HG03432 (cell line): Measurements from ENCODE around the gene SPDEF.

ENCODE experiments used
- ATAC-seq: cut with Tn5 transposase; IDR thresholded peaks from one replicate; pipeline ENCODE4 v1.9.1; 2021; ENCODE audit warnings: mild to moderate bottlenecking, moderate library complexity; ENCODE audit not compliant: unreplicated experiment

SPDEF gene

DNA sequence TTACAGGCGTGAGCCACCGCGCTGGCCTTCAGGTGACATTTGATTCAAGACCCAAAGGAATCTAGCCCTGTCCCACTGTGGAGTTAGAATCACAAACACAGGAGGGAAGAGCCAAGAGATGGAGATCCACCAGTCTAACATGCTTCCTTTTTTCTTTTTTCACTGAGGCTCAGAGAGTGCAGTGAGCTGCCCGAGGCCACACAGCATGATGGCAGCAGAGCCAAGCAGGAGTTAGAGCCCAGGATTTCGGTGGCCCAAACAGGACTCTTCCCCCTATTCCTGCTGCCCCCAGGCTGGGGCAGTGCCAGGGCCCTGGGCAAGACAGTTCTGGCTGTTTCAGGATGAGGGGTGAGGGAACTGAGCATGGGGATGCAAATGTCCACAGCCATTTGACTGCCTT lies 8.1 kb upstream of the SPDEF start:
- no peak for ATAC-seq

DNA sequence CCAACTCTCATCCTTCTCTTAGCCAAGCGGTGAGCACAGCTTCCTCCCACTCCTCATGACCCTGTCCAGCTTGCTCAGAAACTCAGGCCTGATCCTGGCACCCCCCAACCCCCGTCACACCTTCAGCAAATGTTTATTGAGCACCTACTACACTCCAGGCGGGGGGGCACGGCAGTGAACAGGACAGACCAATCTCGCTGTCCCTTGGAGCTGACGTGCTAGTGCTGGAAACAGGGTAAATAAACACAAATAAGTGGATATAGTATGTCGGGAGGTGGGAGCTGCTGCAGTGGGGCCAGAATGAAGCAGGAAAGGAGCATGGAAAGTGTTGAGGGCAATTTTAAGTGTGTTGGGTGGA lies 7.4 kb upstream of the SPDEF start:
- no peak for ATAC-seq

DNA sequence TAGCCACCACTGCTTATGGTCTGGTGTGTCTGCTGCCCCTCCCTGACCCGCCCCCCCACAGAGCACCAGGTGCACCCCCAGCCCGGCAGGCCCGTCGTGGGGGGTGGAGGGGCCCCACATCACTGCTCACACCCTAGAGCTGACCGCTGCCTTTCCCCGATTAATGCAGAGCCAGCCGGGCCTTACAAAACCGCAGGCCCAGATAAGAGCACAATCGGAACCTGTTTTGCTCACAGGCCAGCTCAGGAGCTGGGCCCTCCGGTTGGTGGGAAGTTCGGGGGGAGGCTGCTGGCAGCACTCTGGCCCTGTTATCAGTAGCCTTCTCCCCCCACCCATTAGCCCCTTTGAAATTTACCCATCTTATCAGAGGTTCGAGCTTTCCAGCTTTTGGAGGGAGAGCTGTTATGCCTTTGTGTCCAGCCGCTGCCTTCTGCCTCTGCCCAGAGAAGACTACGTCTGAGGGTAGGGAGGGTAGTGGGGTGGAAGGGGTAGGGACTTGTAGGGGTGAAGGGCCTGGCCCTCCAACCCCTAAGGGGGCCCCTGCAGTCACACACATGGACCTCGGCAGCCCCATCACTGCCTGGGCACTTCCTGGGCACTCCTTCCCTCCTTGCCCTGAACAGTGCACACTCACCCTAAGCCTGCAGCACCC lies 6.9 kb upstream of the SPDEF start:
- no peak for ATAC-seq

DNA sequence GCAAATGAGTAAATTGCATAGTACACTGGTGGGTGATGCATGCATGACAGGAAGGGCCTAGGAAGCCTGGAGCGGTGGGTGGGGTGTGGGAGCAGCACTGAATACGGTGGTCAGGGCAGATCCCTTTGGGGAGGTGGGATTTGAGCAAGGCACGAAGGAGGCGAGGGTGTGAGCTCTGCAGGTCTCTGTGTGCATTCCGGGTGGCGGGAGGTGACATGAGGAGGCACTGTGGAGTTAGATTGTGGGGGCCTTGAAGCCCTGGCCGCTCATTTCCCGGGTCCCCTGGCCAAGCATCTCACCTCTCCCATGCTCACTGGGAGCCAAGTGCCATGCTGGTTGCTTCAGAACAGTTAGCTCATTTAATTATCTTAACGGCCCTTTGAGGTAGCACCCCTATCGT lies 6.2 kb upstream of the SPDEF start:
- ATAC-seq: no peak

DNA sequence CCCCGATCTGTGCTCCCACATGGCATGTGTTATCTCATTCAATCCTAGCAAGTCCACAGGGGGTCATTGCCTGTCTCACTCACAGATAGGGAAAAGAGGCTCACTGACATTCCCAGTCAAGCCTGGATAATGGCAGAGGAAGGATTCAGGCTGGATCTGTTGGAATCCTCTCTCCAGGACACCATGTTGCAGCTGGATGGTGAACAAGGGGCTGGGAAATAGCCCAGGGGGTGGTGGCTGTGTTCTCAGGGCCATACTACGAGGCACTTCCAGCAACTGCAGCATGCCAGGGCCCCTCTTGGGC lies 5.0 kb upstream of the SPDEF start:
- ATAC-seq: no peak

DNA sequence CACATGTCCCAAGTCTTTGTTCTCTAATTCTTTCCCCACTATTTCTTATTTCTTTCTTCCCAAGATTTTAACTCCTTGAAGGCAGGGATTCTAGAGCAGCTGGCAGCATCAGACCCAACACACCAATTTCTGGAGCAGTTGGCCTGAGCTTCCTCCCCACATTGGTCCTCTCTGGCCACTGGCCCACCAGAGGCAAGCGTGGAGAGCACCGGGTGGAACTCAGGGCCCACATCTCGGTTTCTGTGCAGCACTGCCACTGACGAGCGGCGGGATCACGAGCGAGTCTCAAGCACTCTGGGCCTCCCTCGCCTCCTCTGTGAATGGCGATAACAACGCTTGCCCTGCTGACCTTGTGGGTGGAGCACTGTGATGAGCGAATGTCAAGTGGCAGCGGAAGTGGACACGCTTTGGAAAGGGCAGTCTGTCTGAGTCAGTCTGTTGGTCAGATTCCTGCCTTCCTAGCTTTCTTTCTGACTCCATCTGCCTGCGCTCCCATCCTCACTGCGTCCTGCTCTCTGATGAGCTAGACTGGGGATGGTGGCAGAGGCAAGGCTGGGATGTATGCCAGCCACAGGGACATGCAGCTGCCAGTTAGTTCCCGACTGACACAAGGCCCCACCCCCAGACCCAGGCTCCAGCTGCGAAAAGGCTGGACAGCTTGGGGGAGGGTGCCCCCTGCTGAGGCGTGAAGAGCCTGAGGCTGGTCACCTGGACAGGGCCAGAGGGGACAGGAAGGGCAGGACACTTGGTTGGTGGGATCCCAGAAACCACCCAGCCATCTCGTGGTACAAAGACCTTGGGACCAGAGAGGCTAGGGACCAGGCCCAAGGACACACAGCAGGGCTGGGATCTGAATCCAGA lies 4.5 kb upstream of the SPDEF start:
- no peak for ATAC-seq

DNA sequence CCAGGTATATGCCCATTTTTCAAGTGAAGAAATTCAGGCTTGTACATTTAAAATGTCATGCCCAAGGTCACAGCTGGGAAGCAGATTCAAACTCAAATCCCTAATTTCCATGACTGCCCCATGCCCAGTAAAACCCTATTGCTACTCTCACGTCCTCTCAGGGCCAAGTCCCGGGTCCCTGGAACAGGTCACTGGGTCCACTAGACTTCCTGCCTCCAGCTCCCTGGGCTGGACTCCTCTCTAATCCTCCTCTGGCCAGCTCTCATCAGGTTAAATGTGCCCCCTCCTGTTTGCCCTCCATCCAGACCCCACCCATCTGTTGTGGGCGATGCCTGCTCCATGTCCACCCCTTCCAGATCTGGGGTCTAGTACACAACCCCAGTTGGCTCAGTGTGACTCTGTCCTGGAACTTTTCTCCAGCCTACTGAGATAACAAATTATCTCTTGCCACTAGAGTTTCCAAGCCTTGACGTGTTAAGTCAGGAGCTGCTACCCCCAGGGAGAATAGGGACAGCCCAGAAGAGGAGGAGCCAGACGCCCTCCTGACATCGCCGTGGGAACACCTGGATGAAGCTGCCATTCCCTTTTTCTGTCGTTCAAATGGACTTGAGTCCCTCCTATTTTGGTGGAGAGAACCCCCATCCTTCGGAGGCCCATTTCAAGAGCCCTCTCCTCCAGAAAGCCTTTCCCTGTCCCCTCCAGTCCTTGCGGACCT lies 3.7 kb upstream of the SPDEF start:
- no peak for ATAC-seq

DNA sequence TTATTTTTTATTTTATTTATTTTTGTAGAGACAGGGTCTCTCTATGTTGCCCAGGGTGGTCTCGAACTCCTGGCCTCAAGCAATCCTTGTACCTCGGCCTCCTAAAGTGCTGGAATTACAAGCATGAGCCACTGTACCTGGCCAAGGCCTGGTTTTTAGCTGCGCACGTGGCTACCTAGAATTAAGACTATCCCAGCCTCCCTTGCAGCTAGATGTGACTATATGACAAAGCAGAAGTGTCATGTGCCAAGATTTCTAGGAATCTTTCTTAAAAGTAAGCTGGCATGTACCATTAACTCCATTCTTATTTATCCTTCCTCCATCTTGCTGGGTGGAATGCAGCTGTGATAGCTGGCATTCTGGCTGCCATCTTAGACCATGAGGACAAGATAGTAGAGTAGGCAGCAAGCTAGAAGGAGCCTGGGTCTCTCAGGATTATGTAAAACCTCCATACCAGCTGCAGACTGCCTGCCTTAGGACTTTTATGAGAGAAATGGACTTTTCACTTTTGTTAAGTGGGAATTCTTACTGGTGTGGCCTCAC lies 2.1 kb upstream of the SPDEF start:
- ATAC-seq: no peak

DNA sequence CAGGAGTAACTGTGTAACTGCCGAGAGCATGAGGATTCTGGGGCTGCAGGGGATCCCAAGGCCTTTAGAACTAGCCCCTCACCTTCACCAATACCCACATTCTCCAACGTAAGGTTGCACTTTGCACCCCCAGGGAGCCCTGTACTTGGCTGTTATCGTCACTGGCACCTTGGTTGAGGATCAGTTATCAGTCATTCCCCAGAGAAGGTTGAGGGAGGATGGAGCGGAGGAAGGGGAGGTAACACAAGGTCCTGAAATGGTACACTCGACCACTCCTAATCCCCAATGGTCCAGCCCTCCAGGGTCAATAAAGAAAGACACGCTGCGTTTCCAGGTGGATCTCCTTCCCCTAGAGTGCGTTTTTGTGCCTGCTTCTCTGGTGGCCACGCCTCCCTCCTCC lies 1.1 kb upstream of the SPDEF start:
- no peak for ATAC-seq

DNA sequence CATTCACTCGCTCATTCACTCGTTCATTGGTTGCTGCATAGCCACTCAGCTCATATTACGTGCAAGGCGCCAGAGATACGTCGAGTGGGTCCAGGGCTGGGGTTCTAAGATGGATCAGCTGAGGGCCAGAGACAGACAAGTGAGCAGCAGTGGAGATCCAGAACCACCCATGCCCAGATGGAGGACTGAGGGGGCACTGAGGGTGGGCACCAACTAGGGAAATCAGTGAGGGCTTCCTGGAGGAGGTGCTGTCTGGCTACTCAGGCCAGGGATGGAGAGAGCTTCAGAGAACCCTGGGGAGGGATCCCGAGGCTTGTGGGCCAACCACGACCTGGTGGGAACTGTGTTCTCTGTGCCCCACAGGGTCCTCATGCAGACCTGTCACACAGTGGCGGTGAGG lies 364 bp upstream of the SPDEF start:
- ATAC-seq: no peak

DNA sequence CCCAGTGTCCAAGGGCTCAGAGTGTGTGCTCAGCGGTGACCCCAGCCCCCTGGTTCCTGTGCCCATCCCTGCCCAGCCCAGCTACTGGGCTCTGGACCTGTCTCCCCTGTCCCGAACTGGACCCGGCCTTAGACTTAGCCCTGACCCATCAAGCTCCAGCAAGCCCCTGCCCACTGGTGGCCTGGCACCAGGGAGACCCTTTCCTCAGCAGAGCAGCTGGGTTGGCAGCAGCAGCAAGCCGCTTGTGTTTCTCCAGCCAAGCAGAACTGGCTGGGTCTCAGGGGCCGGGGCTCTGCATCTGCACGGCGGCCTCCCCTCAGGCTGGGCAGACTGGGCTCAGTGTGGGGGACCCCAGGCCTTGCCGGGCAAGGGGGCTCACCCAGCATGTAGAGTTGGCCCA lies 801 bp downstream of the SPDEF start:
- ATAC-seq: no peak

DNA sequence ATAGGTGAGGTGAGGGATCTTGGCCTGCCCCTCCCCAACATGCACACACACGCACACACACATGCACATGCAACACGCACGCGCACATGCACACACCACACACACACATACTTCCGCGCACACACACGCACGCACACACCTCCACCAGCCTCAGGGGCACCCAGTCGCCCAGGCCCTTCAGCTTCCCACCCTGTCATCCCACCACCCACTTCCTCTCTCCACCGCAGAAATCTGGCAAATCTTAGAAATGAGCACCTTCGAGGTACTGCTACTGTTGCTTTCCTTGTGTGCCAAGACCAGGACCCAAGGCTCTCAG lies 1.2 kb downstream of the SPDEF start:
- ATAC-seq: no peak

DNA sequence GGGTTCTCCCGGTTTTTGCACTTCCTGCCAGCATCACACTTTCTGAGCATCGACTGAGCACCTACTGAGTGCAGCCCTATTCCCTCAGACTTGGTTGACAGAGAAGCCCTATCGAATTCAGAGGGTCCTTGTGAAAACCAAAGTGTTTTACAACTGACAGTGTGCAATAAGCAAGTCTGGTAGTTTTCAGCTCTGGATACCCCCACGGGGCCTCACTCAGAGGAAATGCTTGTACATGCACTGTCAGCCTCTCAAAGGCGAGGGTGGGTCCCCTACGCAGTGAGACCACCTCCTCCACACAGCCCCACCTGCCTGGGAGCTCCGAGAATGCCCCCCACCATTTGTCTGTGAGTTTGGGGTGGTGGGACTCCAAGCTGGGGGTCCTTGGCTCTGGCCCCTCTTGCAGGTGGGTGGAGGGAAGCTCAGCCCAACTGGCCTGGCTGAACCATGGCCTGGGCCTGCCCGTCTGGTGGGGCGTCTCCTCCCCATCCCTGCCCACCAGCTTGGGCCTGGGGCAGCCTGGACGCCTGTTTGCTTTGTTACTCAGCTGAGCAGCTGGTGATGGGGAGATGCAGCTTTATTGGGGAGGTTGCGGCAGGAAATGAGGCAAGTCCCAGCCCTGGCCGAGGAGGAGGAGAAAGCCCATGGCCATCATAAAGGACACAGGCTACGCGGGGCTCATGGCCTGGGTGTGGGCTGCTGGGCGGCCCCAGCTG lies 1.7 kb downstream of the SPDEF start:
- ATAC-seq: no peak

DNA sequence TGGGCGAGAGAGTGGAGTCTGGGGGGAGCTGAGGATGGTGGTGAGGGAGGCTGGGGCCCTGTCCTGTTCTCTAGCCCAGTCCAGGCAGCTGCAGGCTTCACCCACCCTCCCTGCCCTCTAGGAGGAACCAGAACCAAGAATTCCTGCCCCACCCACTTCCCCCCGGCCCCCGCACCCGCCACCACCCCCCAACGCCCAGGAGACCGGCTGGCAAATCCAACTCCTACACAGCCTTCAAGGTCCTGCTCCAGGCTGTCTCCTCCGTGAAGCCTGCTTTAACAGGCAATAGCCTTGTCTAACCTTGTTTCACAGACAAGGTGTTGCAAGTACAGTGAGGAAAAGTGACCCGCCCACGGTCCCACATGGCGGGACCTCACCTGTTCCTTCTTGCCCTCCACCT lies 2.4 kb downstream of the SPDEF start:
- ATAC-seq: no peak

DNA sequence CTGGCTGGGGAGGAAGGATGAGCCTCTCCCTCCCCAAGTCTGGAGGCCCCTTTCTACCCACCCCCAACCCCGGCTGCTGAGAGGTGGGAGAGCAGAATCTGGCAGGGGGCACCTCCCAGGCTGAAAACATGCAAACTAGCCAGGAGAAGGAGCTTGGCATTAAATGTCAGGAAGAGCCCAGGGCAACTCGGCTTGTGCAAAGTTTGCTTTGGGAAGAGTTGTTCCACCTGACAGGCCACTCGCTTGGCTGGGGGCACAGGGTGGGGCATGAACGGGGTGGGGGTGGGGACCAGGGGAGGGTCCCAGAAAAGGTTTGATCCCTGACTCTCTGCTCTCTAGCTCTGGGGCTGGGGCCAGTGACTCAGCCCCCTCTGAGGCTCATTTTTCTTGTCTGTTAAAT lies 3.0 kb downstream of the SPDEF start:
- ATAC-seq: no peak

DNA sequence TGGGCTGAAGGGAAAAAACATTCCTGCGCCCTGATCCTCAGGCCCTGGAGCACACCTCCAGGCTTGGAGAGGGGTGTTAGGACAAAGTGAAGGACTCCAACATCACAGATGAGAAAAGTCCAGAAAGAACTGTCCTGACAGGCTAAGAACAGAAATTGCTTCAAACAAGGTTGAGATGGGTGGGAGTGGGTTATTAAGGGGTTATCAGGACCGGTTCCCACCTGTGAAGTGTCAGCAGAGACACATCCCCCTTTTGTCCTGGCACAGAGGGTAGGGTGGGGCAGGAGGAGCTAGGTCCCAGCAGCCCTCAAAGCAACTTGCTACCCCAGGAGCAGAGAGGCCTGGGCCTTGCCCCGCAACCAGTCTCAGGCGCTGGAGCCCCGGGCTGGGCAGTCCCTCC lies 3.5 kb downstream of the SPDEF start:
- ATAC-seq: no peak

DNA sequence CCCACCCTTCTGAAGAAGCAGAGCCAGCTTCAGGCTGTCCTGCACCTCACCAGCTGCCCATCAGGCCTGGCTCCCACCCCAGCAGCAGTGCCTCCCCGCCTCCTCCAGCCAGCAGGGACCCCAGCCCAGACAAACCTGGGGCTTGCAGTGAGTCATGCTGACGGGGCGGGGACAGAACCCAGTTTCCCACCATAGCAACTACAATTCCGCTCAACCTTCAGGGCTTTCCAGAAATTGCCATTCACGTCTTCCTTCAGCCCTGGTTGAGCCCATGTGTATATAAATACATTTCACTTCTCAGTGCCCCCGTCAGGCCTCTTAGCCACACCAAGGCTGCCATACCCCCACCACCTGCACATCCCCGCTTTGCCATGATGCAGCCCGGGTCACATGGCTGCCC lies 4.4 kb downstream of the SPDEF start:
- ATAC-seq: no peak

DNA sequence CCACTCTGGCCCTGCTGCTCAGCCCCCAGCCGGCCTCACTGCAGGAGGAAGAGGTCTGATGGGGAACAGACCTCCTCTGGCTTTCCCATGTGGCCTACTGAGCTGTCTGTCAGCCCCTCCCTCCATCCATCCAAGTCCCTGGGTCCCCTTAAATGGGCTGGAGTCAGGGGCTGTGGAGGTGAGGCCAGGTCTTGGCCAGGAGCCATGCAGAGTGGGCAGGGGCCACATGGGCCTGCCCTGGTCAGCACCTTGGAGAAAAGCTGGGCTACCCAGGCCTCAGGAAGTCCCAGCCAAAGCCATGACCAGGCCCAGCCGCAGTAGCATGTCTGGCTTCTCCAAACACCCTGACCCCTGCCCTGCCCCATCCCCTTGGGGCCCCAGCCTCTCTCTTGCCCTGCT lies 6.3 kb downstream of the SPDEF start:
- ATAC-seq: no peak

DNA sequence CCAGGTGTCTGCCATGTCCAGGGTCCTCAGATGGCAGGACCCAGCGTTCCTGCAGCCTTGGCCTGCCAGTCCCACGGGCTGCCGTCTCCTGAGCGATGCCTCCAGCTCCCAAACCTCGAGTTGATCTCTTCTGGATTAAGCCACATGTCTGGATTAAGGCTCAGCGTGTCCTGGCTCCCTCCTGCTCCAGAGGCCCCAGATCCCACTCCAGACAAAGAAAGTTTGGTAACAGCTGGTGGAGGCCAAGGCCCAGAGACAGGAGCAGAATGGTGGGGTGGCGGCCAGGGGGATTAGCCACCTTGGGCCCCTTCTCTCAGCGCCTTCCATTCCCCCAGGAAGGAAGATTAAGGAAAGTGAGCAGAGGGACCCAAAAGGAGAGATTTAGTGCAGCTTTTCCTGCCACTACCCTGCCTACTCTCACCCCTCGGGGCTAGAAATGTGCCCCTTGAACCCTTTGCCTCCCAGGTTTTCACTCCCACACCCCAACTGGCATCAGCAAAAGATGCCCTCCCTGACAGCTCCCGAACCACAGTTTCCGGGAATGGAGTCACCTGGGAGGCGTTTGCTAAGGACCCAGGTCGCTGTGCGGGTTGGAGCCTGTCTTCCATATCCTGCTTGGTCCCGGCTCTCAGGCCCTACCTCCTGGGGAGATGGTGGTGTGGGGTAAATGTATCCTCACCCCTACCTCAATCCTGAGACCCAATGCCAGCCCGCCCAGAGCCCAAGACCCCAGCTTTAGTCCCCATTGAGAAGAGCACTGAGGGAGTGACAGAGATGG lies 6.9 kb downstream of the SPDEF start:
- ATAC-seq: no peak

DNA sequence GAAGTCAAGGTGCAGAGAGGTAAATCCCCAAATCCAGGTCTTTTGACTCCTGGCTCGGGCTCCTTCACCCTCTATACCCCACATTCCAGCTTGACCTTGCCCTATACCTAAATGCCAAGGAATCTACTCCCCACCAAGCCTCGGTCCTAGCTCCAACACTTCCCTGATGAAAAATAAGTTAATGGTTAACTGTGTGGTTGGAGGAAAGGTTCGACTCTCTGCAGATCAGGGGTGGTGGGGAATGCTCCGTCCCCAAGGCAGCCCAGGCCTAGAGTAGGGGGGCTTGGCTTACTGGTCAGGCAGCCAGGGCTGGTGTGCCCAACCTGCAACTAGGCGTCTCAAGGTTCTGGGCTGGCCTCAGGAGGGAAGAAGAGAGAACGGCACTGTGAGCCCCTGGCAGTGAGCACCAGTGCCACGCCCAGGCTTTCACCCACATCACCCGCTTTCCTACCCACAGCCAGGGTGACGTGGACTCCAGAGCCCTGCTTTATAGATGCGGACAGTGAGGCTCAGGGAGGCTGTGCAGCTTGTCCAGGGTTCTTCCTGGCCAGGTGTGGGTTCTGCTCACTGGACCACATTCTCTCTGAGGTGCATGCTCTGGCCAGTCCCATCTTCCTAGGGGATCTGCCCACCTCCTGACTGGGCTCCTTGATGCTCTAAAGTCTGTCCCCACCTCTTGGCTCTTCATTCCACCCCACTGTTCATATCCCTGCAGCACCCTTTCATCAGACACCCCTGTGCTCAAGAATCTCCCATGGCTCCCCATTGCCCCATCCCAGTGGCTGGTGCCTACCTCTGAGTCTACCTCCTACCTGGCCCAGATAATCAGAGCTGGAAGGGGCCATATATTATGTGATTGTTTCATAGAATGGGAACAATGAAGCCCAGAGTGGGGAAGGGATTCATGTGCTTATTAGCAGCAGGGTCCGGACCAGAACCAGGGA lies 8.2 kb downstream of the SPDEF start:
- ATAC-seq: no peak
